OCI-LY1 (cell line): ENCODE results near the gene TAS2R14.

Source experiments
- CTCF ChIP-seq: fragments of 200-600 bp; sonication (generic), shearing (Covaris generic); IDR thresholded peaks from 2 replicates; pipeline ENCODE4 v1.5.1; 2017; ENCODE audit warnings: mild to moderate bottlenecking, antibody characterized with exemption, low read length, moderate library complexity, mixed read lengths
- EZH2 ChIP-seq: fragments of 200-600 bp; sonication (generic), shearing (Covaris generic); IDR thresholded peaks from 2 replicates; pipeline ENCODE4 v1.8.0; 2017; ENCODE audit warnings: borderline replicate concordance, mixed run types, mild to moderate bottlenecking, antibody characterized with exemption, low read length, moderate library complexity, mixed read lengths

DNA sequence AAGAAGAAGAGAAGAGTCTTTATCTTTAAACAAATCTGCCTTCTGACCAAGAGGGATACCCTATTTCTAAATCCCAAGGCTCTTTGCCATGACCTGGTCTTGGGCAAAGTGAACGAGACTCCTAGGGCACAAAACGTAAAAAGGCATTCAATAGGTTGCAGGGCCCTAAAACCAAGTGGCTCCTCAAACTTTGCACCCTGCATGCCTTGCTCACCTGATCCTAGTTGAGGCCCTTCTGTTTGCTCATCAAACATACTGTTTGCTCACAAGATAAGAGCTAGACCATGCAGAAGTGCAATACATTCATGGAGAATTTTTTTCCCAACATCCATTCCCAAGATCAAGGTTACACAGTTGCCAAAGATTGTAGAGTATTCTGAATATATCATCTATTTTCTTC is 47.1 kb downstream of the TAS2R14 start:
- TF ChIP-seq EZH2 (no peak), CTCF (no peak)
